H1 (cell line): ENCODE data around the gene OMP. TPM values are rescaled to one million over a fixed set of nuclear protein-coding genes. Genes with fewer than 3 reads are reported as not detected.

Source experiments
- ASH2L ChIP-seq: fragments of 200-600, 300-600 bp; sonication (generic); IDR thresholded peaks from one replicate; pipeline ENCODE4 v1.7.1; 2017; ENCODE audit warnings: low read length
- CBX8 ChIP-seq: fragments of 300-800, 300-1000 bp; sonication (generic); IDR thresholded peaks from 2 replicates; pipeline ENCODE4 v1.7.1; 2016; ENCODE audit warnings: low read depth, low read length, borderline replicate concordance
- CREB1 ChIP-seq: IDR thresholded peaks from 2 replicates; pipeline ENCODE4 v1.6.1; 2012; ENCODE audit warnings: inconsistent platforms
- CTBP2 ChIP-seq: IDR thresholded peaks from 2 replicates; pipeline ENCODE4 v1.7.0; 2011; ENCODE audit warnings: borderline replicate concordance, mild to moderate bottlenecking, moderate library complexity, mixed read lengths, low read length; ENCODE audit not compliant: insufficient read depth, insufficient read length
- EGR1 ChIP-seq: IDR thresholded peaks from 2 replicates; pipeline ENCODE4 v1.6.1; 2011; ENCODE audit warnings: low read depth, low read length, borderline replicate concordance
- EP300 ChIP-seq, 2 experiments: IDR thresholded peaks; 1 replicate in 1 of 2; 2 replicates in 1 of 2; pipeline ENCODE4 v1.6.1; 2011 to 2012; ENCODE audit warnings: low read depth in 2 of 2, low read length in 2 of 2, mild to moderate bottlenecking in 2 of 2, borderline replicate concordance in 1 of 2, inconsistent platforms in 1 of 2, moderate library complexity in 1 of 2
- EZH2 ChIP-seq: fragments of 200-600 bp; sonication (generic); IDR thresholded peaks from 2 replicates; pipeline ENCODE4 v1.7.1; 2012; ENCODE audit warnings: low read depth, mild to moderate bottlenecking, moderate library complexity, low read length, inconsistent platforms; ENCODE audit not compliant: severe bottlenecking
- JUN ChIP-seq: IDR thresholded peaks from 2 replicates; pipeline ENCODE4 v1.6.1; 2011; ENCODE audit warnings: low read depth, mild to moderate bottlenecking, improper control_type of control experiment, low read length
- NANOG ChIP-seq: IDR thresholded peaks from 2 replicates; pipeline ENCODE4 v1.6.1; 2011; ENCODE audit warnings: low read length, low read depth, mild to moderate bottlenecking, inconsistent platforms; ENCODE audit not compliant: insufficient read depth, poor library complexity, severe bottlenecking
- POLR2A ChIP-seq, 2 experiments: IDR thresholded peaks; 1 replicate in 1 of 2; 2 replicates in 1 of 2; pipeline ENCODE4 v1.6.1; 2011; ENCODE audit warnings: low read depth in 2 of 2, low read length in 2 of 2, mild to moderate bottlenecking in 2 of 2; ENCODE audit errors: control extremely low read depth in 1 of 2
- POLR2AphosphoS5 ChIP-seq: IDR thresholded peaks from 2 replicates; pipeline ENCODE4 v1.6.1; 2011; ENCODE audit warnings: low read depth, low read length
- RBBP5 ChIP-seq: IDR thresholded peaks from 2 replicates; pipeline ENCODE4 v1.7.1; 2012; ENCODE audit warnings: low read depth, mild to moderate bottlenecking, inconsistent platforms, low read length, moderate library complexity, borderline replicate concordance
- RXRA ChIP-seq: IDR thresholded peaks from 2 replicates; pipeline ENCODE4 v1.6.1; 2011; ENCODE audit warnings: low read depth, mild to moderate bottlenecking, low read length, moderate library complexity; ENCODE audit not compliant: insufficient read depth
- SIRT6 ChIP-seq: IDR thresholded peaks from one replicate; pipeline ENCODE4 v1.7.1; 2012; ENCODE audit warnings: low read length, inconsistent platforms
- SP4 ChIP-seq: IDR thresholded peaks from 2 replicates; pipeline ENCODE4 v1.6.1; 2012; ENCODE audit warnings: low read length, inconsistent platforms
- TBP ChIP-seq: IDR thresholded peaks from 2 replicates; pipeline ENCODE4 v1.6.1; 2011; ENCODE audit warnings: low read depth, low read length, improper control_type of control experiment
- TCF12 ChIP-seq: IDR thresholded peaks from 2 replicates; pipeline ENCODE4 v1.6.1; 2011; ENCODE audit warnings: low read depth, mild to moderate bottlenecking, low read length
- YY1 ChIP-seq: IDR thresholded peaks from 2 replicates; pipeline ENCODE4 v1.6.1; 2011; ENCODE audit warnings: low read depth, mild to moderate bottlenecking, low read length
- polyA plus RNA-seq, 7 experiments: library from polyadenylated mRNA; depleted of rRNA in 3 of 7; stranded (reverse) in 5 of 7; unstranded in 2 of 7; fragments of >200 nt in 5 of 7; fragments of 200-250 nt in 2 of 7; gene quantifications; 1 replicate in 5 of 7; 2 replicates in 1 of 7; 4 replicates in 1 of 7; pipeline versions ENCODE4 v1.2.1 to v1.2.3, GENCODE V29; 2011 to 2013; ENCODE audit warnings: missing spikeins in 2 of 7, mixed read lengths in 2 of 7
- total RNA-seq: library from RNA; stranded (reverse); fragmentation: NEBNext Ultra II Directional; extraction: Animal tissue kit (Norgen Biotek cat#: 25700); gene quantifications from 2 replicates; pipeline ENCODE4 v1.2.1, GENCODE V29; 2021
- TF ChIP-seq, protein P1 (sequence below): IDR thresholded peaks from 2 replicates; pipeline ENCODE4 v1.6.1; 2012; ENCODE audit warnings: low read length, inconsistent platforms
- TF ChIP-seq, protein P2 (sequence below): IDR thresholded peaks from 2 replicates; pipeline ENCODE4 v1.6.1; 2012; ENCODE audit warnings: inconsistent platforms
- TF ChIP-seq, protein P3 (sequence below): IDR thresholded peaks from 2 replicates; pipeline ENCODE4 v1.6.1; 2011; ENCODE audit warnings: low read length, improper control_type of control experiment

Gene OMP
- total and polyA plus RNA-seq, 2 of the 8 experiments (the other 6 are each of a cell fraction or from before 2014, with no cell fraction given), result not detected

DNA sequence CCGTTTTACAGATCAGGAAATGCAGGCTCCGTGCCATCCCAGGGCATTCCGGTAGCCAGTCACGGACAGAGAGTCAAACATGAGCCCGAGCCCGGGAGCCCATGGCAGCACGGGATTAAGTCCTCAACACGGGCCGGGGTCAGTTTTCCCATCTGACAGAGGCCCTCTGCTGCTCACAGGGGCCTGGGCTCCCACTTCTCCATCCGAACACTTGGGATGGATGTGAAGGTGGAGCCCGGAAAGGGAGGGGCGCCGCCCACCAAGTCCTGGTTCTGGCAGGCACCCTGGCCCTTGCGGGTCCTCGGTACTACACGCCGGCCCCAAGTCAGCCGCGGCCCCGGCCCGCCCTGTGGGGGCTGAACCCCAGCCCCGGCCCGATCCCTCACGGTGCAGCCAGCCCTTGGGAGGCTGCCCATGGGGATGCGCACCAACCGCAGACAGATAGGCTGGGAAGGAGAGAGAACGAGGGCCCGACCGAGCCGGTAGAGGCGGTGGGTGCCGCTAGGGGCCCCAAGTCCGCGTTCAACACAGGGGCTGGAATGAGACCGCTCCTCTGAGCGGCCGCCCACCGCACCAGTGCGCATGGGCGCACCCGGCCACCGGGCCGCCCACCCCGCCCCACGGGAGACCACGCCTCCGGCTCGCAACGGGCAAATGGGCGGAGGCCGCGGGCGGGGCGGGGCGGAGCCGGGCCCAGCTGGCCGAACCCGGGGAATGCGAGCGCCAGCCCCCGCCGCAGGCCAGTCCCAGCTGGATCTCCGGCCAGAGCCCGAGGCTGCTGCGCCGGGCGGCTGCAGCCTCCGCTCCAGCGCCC lies 36.2 kb upstream of the OMP start, which contains the start of gene CAPN5 (continued):
- TF ChIP-seq JUN (no peak), EP300 (IDR thresholded peaks at IDR 0.05; ENCODE audit: borderline replicate concordance in 1 of 2, low read depth in 2 of 2, low read length in 2 of 2) (peak in 1 of 2 experiments; percentile 27; a peak in 1 of 3 replicates), SIRT6 (no peak), YY1 (no peak), RXRA (no peak), TCF12 (peak; percentile 29; the same call in 1 of the 2 replicates), NANOG (no peak), EGR1 (0 out of 2 replicates have a peak, but pooled peaks have one; percentile 3), CREB1 (no peak), RBBP5 (peak; percentile 12; the same call in 1 of the 2 replicates), ASH2L (no peak), POLR2AphosphoS5 (peak; percentile 68; the same call in 1 of the 2 replicates), CBX8 (no peak), SP4 (peak; percentile 65; the same call in 1 of the 2 replicates), TBP (peak; percentile 59; the same call in 1 of the 2 replicates), POLR2A (IDR thresholded peaks at IDR 0.05; ENCODE audit: control extremely low read depth in 1 of 2, low read depth in 2 of 2, low read length in 2 of 2) (peak in 1 of 2 experiments; percentile 88; a peak in 2 of 3 replicates), CTBP2 (no peak), EZH2 (no peak)
- TF ChIP-seq, protein P1, sequence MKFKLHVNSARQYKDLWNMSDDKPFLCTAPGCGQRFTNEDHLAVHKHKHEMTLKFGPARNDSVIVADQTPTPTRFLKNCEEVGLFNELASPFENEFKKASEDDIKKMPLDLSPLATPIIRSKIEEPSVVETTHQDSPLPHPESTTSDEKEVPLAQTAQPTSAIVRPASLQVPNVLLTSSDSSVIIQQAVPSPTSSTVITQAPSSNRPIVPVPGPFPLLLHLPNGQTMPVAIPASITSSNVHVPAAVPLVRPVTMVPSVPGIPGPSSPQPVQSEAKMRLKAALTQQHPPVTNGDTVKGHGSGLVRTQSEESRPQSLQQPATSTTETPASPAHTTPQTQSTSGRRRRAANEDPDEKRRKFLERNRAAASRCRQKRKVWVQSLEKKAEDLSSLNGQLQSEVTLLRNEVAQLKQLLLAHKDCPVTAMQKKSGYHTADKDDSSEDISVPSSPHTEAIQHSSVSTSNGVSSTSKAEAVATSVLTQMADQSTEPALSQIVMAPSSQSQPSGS, result no peak
- TF ChIP-seq, protein P2, sequence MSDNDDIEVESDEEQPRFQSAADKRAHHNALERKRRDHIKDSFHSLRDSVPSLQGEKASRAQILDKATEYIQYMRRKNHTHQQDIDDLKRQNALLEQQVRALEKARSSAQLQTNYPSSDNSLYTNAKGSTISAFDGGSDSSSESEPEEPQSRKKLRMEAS, result peak; percentile 41; the same call in 1 of the 2 replicates
- TF ChIP-seq, protein P3, sequence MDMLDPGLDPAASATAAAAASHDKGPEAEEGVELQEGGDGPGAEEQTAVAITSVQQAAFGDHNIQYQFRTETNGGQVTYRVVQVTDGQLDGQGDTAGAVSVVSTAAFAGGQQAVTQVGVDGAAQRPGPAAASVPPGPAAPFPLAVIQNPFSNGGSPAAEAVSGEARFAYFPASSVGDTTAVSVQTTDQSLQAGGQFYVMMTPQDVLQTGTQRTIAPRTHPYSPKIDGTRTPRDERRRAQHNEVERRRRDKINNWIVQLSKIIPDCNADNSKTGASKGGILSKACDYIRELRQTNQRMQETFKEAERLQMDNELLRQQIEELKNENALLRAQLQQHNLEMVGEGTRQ, result no peak
